Measurements from ENCODE around the gene RNF11. TPM values are rescaled to one million over a fixed set of nuclear protein-coding genes. Genes with fewer than 3 reads are reported as not detected.
"Not testable (repeated sequence)": the region's sequence is repeated elsewhere in the genome, so short reads cannot be mapped to it uniquely, and the experiment has no call there.

RNF11 gene
- polyA plus RNA-seq, 6 donors from 2014 or later, result 5.4 to 14.3 (median 8.3) TPM

DNA sequence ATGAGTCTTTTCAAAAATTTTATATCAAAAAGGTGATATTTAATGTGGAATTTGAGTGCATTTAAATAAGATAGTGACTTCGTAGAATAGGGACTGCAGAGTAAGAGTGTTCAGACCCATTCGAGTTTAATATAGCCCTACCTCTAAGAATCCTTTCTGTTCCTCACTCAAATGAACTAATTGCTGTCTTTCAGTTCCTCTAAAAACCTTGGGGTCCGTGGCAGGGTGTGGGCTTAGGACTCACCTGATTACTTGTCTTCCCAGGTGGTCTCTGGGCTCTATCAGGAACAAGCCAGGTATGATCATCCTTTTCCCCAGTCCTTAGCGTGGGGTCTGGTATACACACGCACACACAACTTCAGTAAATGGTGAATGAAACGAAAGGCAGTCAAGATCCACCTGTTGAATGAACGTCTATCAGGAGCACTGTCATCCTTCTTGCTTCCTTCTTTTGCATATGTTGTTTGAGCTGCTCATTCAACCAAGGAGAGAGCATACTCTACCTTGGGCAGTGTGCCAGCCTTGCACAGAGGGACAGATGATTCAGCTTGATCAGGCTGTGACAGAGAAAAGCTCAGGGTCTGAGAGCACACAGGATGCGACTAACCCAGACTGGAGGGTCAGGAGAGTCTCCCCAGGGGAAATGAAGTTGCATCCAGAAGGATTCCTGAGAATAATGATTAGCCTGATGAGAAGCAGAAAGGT is 1.2 kb upstream of the RNF11 start:
- peaks cover 0 to 2% (median 0%) of the 10 kb centered on the region in 3 donors for H3K27me3 Mint-ChIP-seq
- ATAC-seq (ENCODE audit: low read depth in 2 of 2), result peak; percentile 76 to 78
- no peaks in the 10 kb centered on the region for H3K36me3 Mint-ChIP-seq
- peak; percentile 86 for DNase-seq
- peak overlapping the region in 7 of 8 donors; percentile 90 to 97 (median 95) for H3K4me3 Mint-ChIP-seq
- H3K4me1 Mint-ChIP-seq, result peaks cover 20 to 23% (median 21%) of the 10 kb centered on the region in 3 donors
- peak overlapping the region in 5 of 6 donors; percentile 94 to 99 (median 98) for H3K27ac Mint-ChIP-seq
- no peaks in the 10 kb centered on the region for H3K9me3 Mint-ChIP-seq

DNA sequence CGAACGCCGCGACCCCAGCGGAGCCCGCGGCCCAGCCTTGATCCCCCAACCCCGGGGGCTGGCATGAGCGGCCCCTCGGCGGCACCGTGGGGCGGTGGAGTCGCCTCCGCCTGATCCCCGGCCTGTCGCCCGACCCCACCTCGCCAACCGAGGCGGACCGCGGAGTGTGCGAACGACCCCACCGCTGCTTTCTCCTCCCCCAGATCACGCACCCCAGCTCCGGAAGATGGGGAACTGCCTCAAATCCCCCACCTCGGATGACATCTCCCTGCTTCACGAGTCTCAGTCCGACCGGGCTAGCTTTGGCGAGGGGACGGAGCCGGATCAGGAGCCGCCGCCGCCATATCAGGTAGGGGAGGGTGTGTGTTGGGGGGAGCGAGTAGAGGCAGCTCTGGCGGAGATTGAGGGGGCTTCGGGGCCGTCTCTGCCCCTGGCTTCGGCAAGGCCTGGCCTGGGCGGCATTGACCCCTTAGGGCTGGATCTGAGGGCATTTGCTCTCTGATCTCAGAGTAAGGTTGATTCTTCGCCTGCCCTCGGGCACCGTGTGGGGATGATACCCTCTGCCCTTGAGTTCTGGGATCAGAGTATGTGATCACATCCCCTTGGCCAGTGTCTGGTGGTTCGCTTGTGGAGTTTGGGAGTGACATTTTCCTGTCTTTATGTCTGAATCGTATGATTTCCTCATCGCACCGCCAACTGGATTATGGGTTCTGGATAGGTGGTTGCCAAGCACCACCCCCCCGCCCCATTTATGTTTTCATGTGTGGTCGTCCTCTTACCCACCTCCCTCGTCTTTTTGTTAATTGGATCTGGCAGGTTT is 668 bp downstream of the RNF11 start:
- no peaks in the 10 kb centered on the region for H3K27me3 Mint-ChIP-seq
- H3K4me1 Mint-ChIP-seq, result peaks cover 23 to 37% (median 31%) of the 10 kb centered on the region in 3 donors
- H3K36me3 Mint-ChIP-seq, result no peaks in the 10 kb centered on the region
- DNase-seq (peak; percentile 38), ATAC-seq (ENCODE audit: low read depth in 2 of 2) (peak; percentile 6 to 8)
- H3K9me3 Mint-ChIP-seq, result no peaks in the 10 kb centered on the region
- no peak overlapping the region for H3K4me3 Mint-ChIP-seq
- no peak overlapping the region for H3K27ac Mint-ChIP-seq

- Mint-ChIP-seq H3K27me3 (no peaks in the 10 kb centered on the region), H3K4me1 (peaks cover 23 to 37% (median 31%) of the 10 kb centered on the region in 3 donors), H3K36me3 (no peaks in the 10 kb centered on the region), H3K9me3 (no peaks in the 10 kb centered on the region), H3K4me3 (no peak overlapping the region), H3K27ac (no peak overlapping the region)
- ATAC-seq (ENCODE audit: low read depth in 2 of 2) (no peak), DNase-seq (no peak)
Observed at GRCh38 chr1:51237351-51238033, 1.4 kb downstream of the RNF11 start.

- Mint-ChIP-seq H3K4me3 (no peak overlapping the region), H3K36me3 (no peaks in the 10 kb centered on the region), H3K9me3 (no peaks in the 10 kb centered on the region), H3K27ac (no peak overlapping the region), H3K27me3 (no peaks in the 10 kb centered on the region), H3K4me1 (peaks cover 23 to 37% (median 31%) of the 10 kb centered on the region in 3 donors)
- ATAC-seq (ENCODE audit: low read depth in 2 of 2) (no peak), DNase-seq (no peak)
Observed at GRCh38 chr1:51238034-51238403, 1.9 kb downstream of the RNF11 start.

- peak overlapping the region in 2 of 8 donors; percentile 42 to 48 for H3K4me3 Mint-ChIP-seq
- H3K36me3 Mint-ChIP-seq, result no peaks in the 10 kb centered on the region
- no peak overlapping the region for H3K27ac Mint-ChIP-seq
- DNase-seq (no peak), ATAC-seq (ENCODE audit: low read depth in 2 of 2) (no peak)
- H3K27me3 Mint-ChIP-seq, result no peaks in the 10 kb centered on the region
- H3K9me3 Mint-ChIP-seq, result no peaks in the 10 kb centered on the region
- peaks cover 12 to 25% (median 20%) of the 10 kb centered on the region in 3 donors for H3K4me1 Mint-ChIP-seq
Observed at GRCh38 chr1:51240084-51240483, 4.0 kb downstream of the RNF11 start.

- no peak for ATAC-seq (ENCODE audit: low read depth in 2 of 2)
- H3K4me3 Mint-ChIP-seq, result no peak overlapping the region
- no peaks in the 10 kb centered on the region for H3K9me3 Mint-ChIP-seq
- DNase-seq, result no peak
- H3K27ac Mint-ChIP-seq, result no peak overlapping the region
- H3K4me1 Mint-ChIP-seq, result peaks cover 3 to 18% (median 13%) of the 10 kb centered on the region in 3 donors
- no peaks in the 10 kb centered on the region for H3K36me3 Mint-ChIP-seq
- H3K27me3 Mint-ChIP-seq, result no peaks in the 10 kb centered on the region
Observed at GRCh38 chr1:51241119-51241518, 5.0 kb downstream of the RNF11 start.

DNA sequence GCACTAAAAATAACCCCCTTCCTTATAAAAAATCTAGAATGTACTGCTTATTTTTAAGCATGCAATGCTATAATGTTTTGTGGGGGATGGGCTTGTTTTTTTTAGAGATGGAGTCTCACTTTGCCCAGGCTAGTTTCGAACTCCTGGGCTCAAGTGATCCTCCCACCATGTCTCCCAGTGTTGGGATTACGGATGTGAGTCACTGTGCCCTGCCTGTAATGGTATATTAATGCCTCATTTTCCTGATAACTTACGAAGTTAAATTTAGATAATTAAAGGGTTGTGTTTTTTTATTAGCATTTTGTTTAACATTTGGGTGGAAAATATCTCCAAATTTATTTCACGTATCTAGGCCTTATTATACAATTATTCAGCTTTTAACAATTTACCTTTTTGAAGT is 6.5 kb downstream of the RNF11 start:
- Mint-ChIP-seq H3K27ac (peak overlapping the region in 1 of 6 donors; percentile 21), H3K9me3 (no peaks in the 10 kb centered on the region), H3K36me3 (no peaks in the 10 kb centered on the region), H3K4me3 (no peak overlapping the region), H3K4me1 (peaks cover 14 to 33% (median 22%) of the 10 kb centered on the region in 3 donors), H3K27me3 (no peaks in the 10 kb centered on the region)
- DNase-seq (no peak), ATAC-seq (ENCODE audit: low read depth in 2 of 2) (no peak)

DNA sequence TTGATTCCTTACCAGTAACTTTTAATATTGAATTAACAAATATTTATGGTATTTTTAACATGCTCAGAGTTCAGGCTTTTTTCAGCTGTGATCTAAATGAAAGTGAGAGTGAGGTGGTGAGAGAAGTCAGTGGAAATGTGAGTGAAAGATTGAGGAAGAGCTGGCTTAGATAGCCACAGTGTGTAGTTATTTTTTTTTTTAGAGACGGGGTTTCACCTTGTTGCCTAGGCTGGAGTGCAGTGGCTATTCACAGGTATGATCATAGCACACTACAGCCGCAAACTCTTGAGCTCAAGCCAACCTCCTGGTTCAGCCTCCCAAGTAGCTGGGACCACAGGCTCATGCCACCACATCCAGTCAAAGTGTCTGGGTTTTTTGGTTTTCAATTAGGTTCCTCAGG is 10.9 kb downstream of the RNF11 start:
- peaks cover 11 to 19% (median 11%) of the 10 kb centered on the region in 3 donors for H3K4me1 Mint-ChIP-seq
- H3K27ac Mint-ChIP-seq, result no peak overlapping the region
- no peak for DNase-seq
- no peaks in the 10 kb centered on the region for H3K27me3 Mint-ChIP-seq
- peak in 1 of 2 donors; percentile 28 for ATAC-seq (ENCODE audit: low read depth in 2 of 2)
- H3K9me3 Mint-ChIP-seq, result no peaks in the 10 kb centered on the region
- H3K4me3 Mint-ChIP-seq, result no peak overlapping the region
- peaks cover 0 to 1% of the 10 kb centered on the region in 2 donors for H3K36me3 Mint-ChIP-seq

DNA sequence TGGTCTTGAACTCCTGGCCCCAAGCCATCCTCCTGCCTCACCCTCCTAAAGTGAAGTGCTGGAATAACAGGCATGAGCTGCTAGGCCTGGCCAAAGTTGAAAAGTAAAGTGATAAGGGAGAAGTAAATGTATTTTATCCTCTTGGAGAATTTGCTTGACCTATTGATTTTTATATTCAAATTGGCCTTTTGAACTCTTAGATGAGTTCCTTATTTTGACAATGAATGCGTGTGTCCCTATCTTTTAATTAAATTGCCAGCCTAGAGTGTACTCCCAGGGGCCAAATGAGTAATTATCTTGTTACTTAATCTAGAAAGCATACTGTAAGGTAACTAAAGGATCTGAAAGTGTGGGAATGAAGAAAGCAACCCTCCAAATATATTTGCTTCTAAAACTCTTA is 11.4 kb downstream of the RNF11 start:
- no peak overlapping the region for H3K4me3 Mint-ChIP-seq
- peaks cover 11 to 21% (median 13%) of the 10 kb centered on the region in 3 donors for H3K4me1 Mint-ChIP-seq
- H3K36me3 Mint-ChIP-seq, result peaks cover 0 to 3% of the 10 kb centered on the region in 2 donors
- peak overlapping the region in 1 of 6 donors; percentile 14 for H3K27ac Mint-ChIP-seq
- DNase-seq, result no peak
- no peaks in the 10 kb centered on the region for H3K27me3 Mint-ChIP-seq
- H3K9me3 Mint-ChIP-seq, result no peaks in the 10 kb centered on the region
- no peak for ATAC-seq (ENCODE audit: low read depth in 2 of 2)

DNA sequence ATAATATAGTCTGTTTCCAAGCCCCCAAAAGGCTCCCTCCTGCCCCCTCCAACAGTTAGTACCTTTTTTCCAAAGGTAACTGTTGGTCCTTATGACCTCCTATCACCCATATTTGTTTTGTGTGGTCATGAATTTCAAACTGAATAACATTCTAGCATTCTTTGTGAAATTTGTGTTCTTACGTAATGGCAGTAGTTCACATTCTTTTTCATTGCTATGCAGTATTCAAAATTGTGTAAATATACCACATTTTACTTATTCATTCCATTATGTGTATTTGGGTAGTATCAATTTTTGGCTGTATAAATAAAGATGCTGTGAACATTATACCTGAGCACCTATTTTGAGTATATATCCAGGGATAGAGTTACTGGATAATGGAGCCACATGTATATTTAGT is 13.4 kb downstream of the RNF11 start:
- ATAC-seq (ENCODE audit: low read depth in 2 of 2), result no peak
- Mint-ChIP-seq H3K4me3 (no peak overlapping the region), H3K4me1 (peaks cover 13 to 25% (median 16%) of the 10 kb centered on the region in 3 donors), H3K9me3 (peaks cover 0 to 1% (median 0%) of the 10 kb centered on the region in 7 donors), H3K36me3 (peaks cover 0 to 3% of the 10 kb centered on the region in 2 donors), H3K27me3 (no peaks in the 10 kb centered on the region), H3K27ac (no peak overlapping the region)
- DNase-seq, result no peak

- not testable (repeated sequence) for H3K9me3 Mint-ChIP-seq; H3K27ac Mint-ChIP-seq; DNase-seq; H3K27me3 Mint-ChIP-seq; H3K36me3 Mint-ChIP-seq; ATAC-seq (ENCODE audit: low read depth in 2 of 2); H3K4me3 Mint-ChIP-seq
- H3K4me1 Mint-ChIP-seq, result peaks cover 16 to 25% (median 16%) of the 10 kb centered on the region in 3 donors
Observed at GRCh38 chr1:51250729-51251128, 14.7 kb downstream of the RNF11 start.

DNA sequence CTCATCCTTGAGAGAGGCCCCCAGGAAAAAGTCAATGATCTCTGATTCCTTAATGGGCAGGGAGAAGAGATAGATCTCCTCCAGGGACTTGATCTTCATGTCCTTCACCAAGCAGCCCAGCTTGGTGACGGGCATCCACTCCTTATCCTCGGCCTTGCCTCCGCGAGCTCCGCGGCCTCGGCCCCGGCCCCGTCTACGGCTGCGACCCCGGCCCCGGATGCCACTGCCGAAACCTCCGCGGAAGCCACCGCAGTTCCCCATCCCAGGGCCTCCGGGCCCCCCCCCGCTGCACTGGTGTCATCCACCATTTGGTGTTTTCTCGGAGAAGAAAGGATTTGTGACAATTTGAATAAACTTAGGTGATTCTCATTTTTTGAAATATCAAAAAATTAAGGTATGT is 15.1 kb downstream of the RNF11 start:
- ATAC-seq (ENCODE audit: low read depth in 2 of 2); H3K4me3 Mint-ChIP-seq; DNase-seq; H3K27ac Mint-ChIP-seq; H3K9me3 Mint-ChIP-seq; H3K27me3 Mint-ChIP-seq; H3K36me3 Mint-ChIP-seq: not testable (repeated sequence)
- H3K4me1 Mint-ChIP-seq, result peaks cover 12 to 21% (median 16%) of the 10 kb centered on the region in 3 donors

DNA sequence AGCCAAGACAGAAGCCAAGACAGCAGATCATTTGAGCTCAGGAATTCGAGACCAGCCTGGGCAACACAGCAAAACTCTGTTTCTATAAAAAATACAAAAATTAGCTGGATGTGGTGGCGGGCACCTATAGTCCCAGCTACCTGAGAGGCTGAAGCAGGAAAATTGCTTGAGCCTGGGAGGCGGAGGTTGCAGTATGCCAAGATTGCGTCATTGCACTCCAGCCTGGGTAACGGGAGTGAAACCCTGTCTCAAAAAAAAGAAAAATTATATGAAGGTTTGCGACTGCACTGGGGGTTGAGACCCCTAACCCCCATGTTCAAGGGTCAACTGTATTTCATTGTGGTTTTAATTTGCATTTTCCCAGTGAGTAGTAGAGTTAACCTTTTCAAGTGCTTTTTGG is 16.3 kb downstream of the RNF11 start:
- H3K27ac Mint-ChIP-seq, result peak overlapping the region in 1 of 6 donors; percentile 64
- peaks cover 0 to 1% (median 0%) of the 10 kb centered on the region in 7 donors for H3K9me3 Mint-ChIP-seq
- H3K36me3 Mint-ChIP-seq, result peaks cover 0 to 3% of the 10 kb centered on the region in 2 donors
- peaks cover 4 to 9% (median 5%) of the 10 kb centered on the region in 3 donors for H3K4me1 Mint-ChIP-seq
- ATAC-seq (ENCODE audit: low read depth in 2 of 2) (no peak), DNase-seq (no peak)
- no peak overlapping the region for H3K4me3 Mint-ChIP-seq
- H3K27me3 Mint-ChIP-seq, result no peaks in the 10 kb centered on the region

Data from naive B cell (primary cell).